Fibroblast of lung (primary cell): Measurements from ENCODE around the gene ATP6V0B. TPM values are rescaled to one million over a fixed set of nuclear protein-coding genes. Genes with fewer than 3 reads are reported as not detected.

Experiments used
- DNase-seq, 2 donors: peaks; one replicate each; pipeline versions ENCODE4 v3.0.0 to v3.0.0-alpha.2; 2010; ENCODE audit warnings: low read depth in 2 of 2
- H2AFZ ChIP-seq: 2 replicates; pipeline ENCODE4 v1.5.1; 2012; ENCODE audit warnings: low read length, control low read depth, inconsistent platforms
- H3K27ac ChIP-seq: 2 replicates; pipeline ENCODE4 v1.5.1; 2011; ENCODE audit warnings: low read length, control low read depth; ENCODE audit not compliant: insufficient read depth
- H3K27me3 ChIP-seq: 2 replicates; pipeline ENCODE4 v1.5.1; 2011; ENCODE audit warnings: mild to moderate bottlenecking, low read length; ENCODE audit not compliant: control insufficient read depth, insufficient read depth
- H3K36me3 ChIP-seq: 2 replicates; pipeline ENCODE4 v1.5.1; 2011; ENCODE audit warnings: low read length; ENCODE audit not compliant: control insufficient read depth, insufficient read depth
- H3K4me1 ChIP-seq: 2 replicates; pipeline ENCODE4 v1.5.1; 2011; ENCODE audit warnings: low read length; ENCODE audit not compliant: control insufficient read depth, insufficient read depth; ENCODE audit errors: extremely low read depth
- H3K4me2 ChIP-seq: 2 replicates; pipeline ENCODE4 v1.5.1; 2011; ENCODE audit warnings: low read length, control low read depth; ENCODE audit not compliant: insufficient read depth; ENCODE audit errors: extremely low read depth
- H3K4me3 ChIP-seq, 4 experiments: fragments of 200-600 bp in 1 of 4; sonication (generic) in 1 of 4; replicated peaks in 1 of 4; 2 replicates each; pipeline ENCODE4 v1.5.1; 2011 to 2016; ENCODE audit warnings: low read length in 4 of 4, low read depth in 3 of 4, mild to moderate bottlenecking in 3 of 4, control low read depth in 2 of 4, inconsistent platforms in 1 of 4, mixed read lengths in 1 of 4; ENCODE audit not compliant: insufficient read depth in 1 of 4; ENCODE audit errors: control extremely low read depth in 1 of 4
- H3K79me2 ChIP-seq: 2 replicates; pipeline ENCODE4 v1.5.1; 2012; ENCODE audit warnings: mild to moderate bottlenecking, low read length, inconsistent platforms; ENCODE audit not compliant: control insufficient read depth, insufficient read depth
- H3K9ac ChIP-seq: 2 replicates; pipeline ENCODE4 v1.5.1; 2011; ENCODE audit warnings: mild to moderate bottlenecking, low read length, control low read depth; ENCODE audit not compliant: insufficient read depth
- H3K9me3 ChIP-seq: 2 replicates; pipeline ENCODE4 v1.5.1; 2012; ENCODE audit warnings: low read depth, low read length; ENCODE audit not compliant: control insufficient read depth, insufficient read depth
- H4K20me1 ChIP-seq: 2 replicates; pipeline ENCODE4 v1.5.1; 2011; ENCODE audit warnings: low read length; ENCODE audit not compliant: control insufficient read depth, insufficient read depth; ENCODE audit errors: extremely low read depth
- CTCF ChIP-seq, 2 donors: IDR thresholded peaks in 1 of 2; conservative IDR thresholded peaks in 1 of 2; 1 replicate in 1 of 2; 2 replicates in 1 of 2; pipeline ENCODE4 v1.5.1; 2011 to 2012; ENCODE audit warnings: low read length in 2 of 2, control low read depth in 1 of 2, inconsistent platforms in 1 of 2, low read depth in 1 of 2, mild to moderate bottlenecking in 1 of 2
- EZH2 ChIP-seq: IDR thresholded peaks from 2 replicates; pipeline ENCODE4 v1.5.1; 2012; ENCODE audit warnings: low read length, control low read depth, mild to moderate bottlenecking; ENCODE audit errors: missing control alignments
- polyA plus RNA-seq, 2 donors: library from polyadenylated mRNA; depleted of rRNA in 1 of 2; stranded (reverse) in 1 of 2; unstranded in 1 of 2; fragments of >200 nt; gene quantifications; 2 replicates each; pipeline ENCODE4 v1.2.1, GENCODE V29; 2011 to 2012; ENCODE audit warnings: missing spikeins in 1 of 2
- total RNA-seq: library from RNA; depleted of rRNA; stranded (reverse); fragments of >200 nt; gene quantifications from 2 replicates; pipeline ENCODE4 v1.2.1, GENCODE V29; 2014

Gene ATP6V0B
- total and polyA plus RNA-seq, 2 donors (not counting 1 experiment from before 2014, with no cell fraction given), result 83.5 to 121 TPM

GRCh38 chr1:43958351-43959255 lies 16.2 kb upstream of the ATP6V0B start:
- H3K79me2 ChIP-seq, result no peaks in the 10 kb centered on the region
- no peak overlapping the region for H3K9ac ChIP-seq
- no peaks in the 10 kb centered on the region for H4K20me1 ChIP-seq
- TF ChIP-seq CTCF (conservative IDR thresholded peaks at IDR 0.05 in 1 of 2, IDR thresholded peaks at IDR 0.05 in 1 of 2; ENCODE audit: low read depth in 1 of 2, low read length in 2 of 2) (no peak), EZH2 (no peak)
- no peak overlapping the region for H3K4me3 ChIP-seq
- H3K27ac ChIP-seq, result no peak overlapping the region
- H3K36me3 ChIP-seq, result peaks cover 20% of the 10 kb centered on the region
- no peaks in the 10 kb centered on the region for H3K9me3 ChIP-seq
- no peak overlapping the region for H3K4me2 ChIP-seq
- no peaks in the 10 kb centered on the region for H3K27me3 ChIP-seq
- H2AFZ ChIP-seq, result no peak overlapping the region
- H3K4me1 ChIP-seq, result no peaks in the 10 kb centered on the region
- no peak for DNase-seq

GRCh38 chr1:43960798-43961197 lies 14.0 kb upstream of the ATP6V0B start:
- H2AFZ ChIP-seq, result no peak overlapping the region
- no peaks in the 10 kb centered on the region for H3K79me2 ChIP-seq
- H4K20me1 ChIP-seq, result no peaks in the 10 kb centered on the region
- H3K9me3 ChIP-seq, result no peaks in the 10 kb centered on the region
- H3K4me3 ChIP-seq, result no peak overlapping the region
- TF ChIP-seq EZH2 (no peak), CTCF (conservative IDR thresholded peaks at IDR 0.05 in 1 of 2, IDR thresholded peaks at IDR 0.05 in 1 of 2; ENCODE audit: low read depth in 1 of 2, low read length in 2 of 2) (no peak)
- no peak overlapping the region for H3K4me2 ChIP-seq
- no peaks in the 10 kb centered on the region for H3K27me3 ChIP-seq
- H3K4me1 ChIP-seq, result no peaks in the 10 kb centered on the region
- H3K9ac ChIP-seq, result no peak overlapping the region
- H3K36me3 ChIP-seq, result peaks cover 20% of the 10 kb centered on the region
- no peak overlapping the region for H3K27ac ChIP-seq
- no peak for DNase-seq

GRCh38 chr1:43961692-43962091 lies 13.1 kb upstream of the ATP6V0B start:
- Histone ChIP-seq H3K36me3 (peaks cover 20% of the 10 kb centered on the region), H3K4me1 (no peaks in the 10 kb centered on the region), H3K27me3 (no peaks in the 10 kb centered on the region), H3K4me2 (no peak overlapping the region), H4K20me1 (no peaks in the 10 kb centered on the region), H3K27ac (no peak overlapping the region), H3K4me3 (no peak overlapping the region), H2AFZ (no peak overlapping the region), H3K79me2 (no peaks in the 10 kb centered on the region), H3K9me3 (no peaks in the 10 kb centered on the region), H3K9ac (no peak overlapping the region)
- no peak for DNase-seq
- no peak for TF ChIP-seq EZH2
- TF ChIP-seq CTCF (conservative IDR thresholded peaks at IDR 0.05 in 1 of 2, IDR thresholded peaks at IDR 0.05 in 1 of 2; ENCODE audit: low read depth in 1 of 2, low read length in 2 of 2), result no peak
